Adipocyte (in vitro differentiated cells): ENCODE measurements around the gene ERC1.

Experiments used
- DNase-seq: peaks from one replicate; pipeline ENCODE4 v3.0.0-alpha.2; 2015; ENCODE audit warnings: low read depth
- H3K27me3 ChIP-seq: replicated peaks from 2 replicates; pipeline ENCODE4 v1.7.0; 2013; ENCODE audit warnings: mild to moderate bottlenecking, low read length, moderate library complexity; ENCODE audit not compliant: control insufficient read depth, insufficient read depth
- H3K36me3 ChIP-seq: 2 replicates; pipeline ENCODE4 v1.7.0; 2013; ENCODE audit warnings: low read length, mild to moderate bottlenecking, moderate library complexity; ENCODE audit not compliant: control insufficient read depth, insufficient read depth, severe bottlenecking
- H3K4me1 ChIP-seq: 2 replicates; pipeline ENCODE4 v1.7.0; 2013; ENCODE audit warnings: mild to moderate bottlenecking, low read length, moderate library complexity; ENCODE audit not compliant: control insufficient read depth, insufficient read depth
- H3K4me3 ChIP-seq: 2 replicates; pipeline ENCODE4 v1.7.0; 2013; ENCODE audit warnings: mild to moderate bottlenecking, low read length, moderate library complexity
- H3K9ac ChIP-seq: 2 replicates; pipeline ENCODE4 v1.7.0; 2013; ENCODE audit warnings: mild to moderate bottlenecking, low read length, moderate library complexity
- H3K9me3 ChIP-seq: 2 replicates; pipeline ENCODE4 v1.7.0; 2013; ENCODE audit warnings: mild to moderate bottlenecking, low read length, moderate library complexity; ENCODE audit not compliant: control insufficient read depth

Gene ERC1

GRCh38 chr12:958588-959123, 32.4 kb upstream of the ERC1 start:
- no peak overlapping the region for H3K4me3 ChIP-seq
- peaks cover 6% of the 10 kb centered on the region for H3K4me1 ChIP-seq
- H3K9me3 ChIP-seq: no peaks in the 10 kb centered on the region
- H3K9ac ChIP-seq: no peak overlapping the region
- DNase-seq: no peak
- H3K36me3 ChIP-seq: no peaks in the 10 kb centered on the region
- no peaks in the 10 kb centered on the region for H3K27me3 ChIP-seq

GRCh38 chr12:966724-967123, 24.3 kb upstream of the ERC1 start:
- Histone ChIP-seq H3K36me3 (no peaks in the 10 kb centered on the region), H3K4me3 (no peak overlapping the region), H3K9me3 (no peaks in the 10 kb centered on the region), H3K4me1 (no peaks in the 10 kb centered on the region), H3K27me3 (no peaks in the 10 kb centered on the region), H3K9ac (no peak overlapping the region)
- DNase-seq: no peak

- no peak for DNase-seq
- H3K27me3 ChIP-seq: no peaks in the 10 kb centered on the region
- H3K9ac ChIP-seq: no peak overlapping the region
- H3K4me3 ChIP-seq: no peak overlapping the region
- no peaks in the 10 kb centered on the region for H3K9me3 ChIP-seq
- H3K36me3 ChIP-seq: no peaks in the 10 kb centered on the region
- no peaks in the 10 kb centered on the region for H3K4me1 ChIP-seq
Observed at GRCh38 chr12:967641-968040, 23.4 kb upstream of the ERC1 start.

GRCh38 chr12:968545-968944, 22.5 kb upstream of the ERC1 start:
- H3K9ac ChIP-seq: no peak overlapping the region
- no peaks in the 10 kb centered on the region for H3K9me3 ChIP-seq
- H3K27me3 ChIP-seq: no peaks in the 10 kb centered on the region
- no peaks in the 10 kb centered on the region for H3K36me3 ChIP-seq
- no peak overlapping the region for H3K4me3 ChIP-seq
- H3K4me1 ChIP-seq: no peaks in the 10 kb centered on the region
- no peak for DNase-seq

- no peaks in the 10 kb centered on the region for H3K9me3 ChIP-seq
- H3K9ac ChIP-seq: no peak overlapping the region
- no peaks in the 10 kb centered on the region for H3K4me1 ChIP-seq
- DNase-seq: no peak
- no peak overlapping the region for H3K4me3 ChIP-seq
- peaks cover 3% of the 10 kb centered on the region for H3K36me3 ChIP-seq
- no peaks in the 10 kb centered on the region for H3K27me3 ChIP-seq
Observed at GRCh38 chr12:969821-970220, 21.2 kb upstream of the ERC1 start.

- no peak for DNase-seq
- H3K9me3 ChIP-seq: no peaks in the 10 kb centered on the region
- peaks cover 3% of the 10 kb centered on the region for H3K36me3 ChIP-seq
- no peak overlapping the region for H3K9ac ChIP-seq
- H3K4me3 ChIP-seq: no peak overlapping the region
- H3K27me3 ChIP-seq: no peaks in the 10 kb centered on the region
- no peaks in the 10 kb centered on the region for H3K4me1 ChIP-seq
Observed at GRCh38 chr12:971991-972390, 19.0 kb upstream of the ERC1 start.

GRCh38 chr12:974271-974862, 16.7 kb upstream of the ERC1 start:
- no peaks in the 10 kb centered on the region for H3K4me1 ChIP-seq
- H3K4me3 ChIP-seq: no peak overlapping the region
- no peaks in the 10 kb centered on the region for H3K9me3 ChIP-seq
- no peak overlapping the region for H3K9ac ChIP-seq
- DNase-seq: no peak
- peaks cover 3% of the 10 kb centered on the region for H3K36me3 ChIP-seq
- H3K27me3 ChIP-seq: no peaks in the 10 kb centered on the region

- peaks cover 3% of the 10 kb centered on the region for H3K4me1 ChIP-seq
- H3K36me3 ChIP-seq: peaks cover 3% of the 10 kb centered on the region
- no peaks in the 10 kb centered on the region for H3K27me3 ChIP-seq
- no peak for DNase-seq
- no peak overlapping the region for H3K9ac ChIP-seq
- no peaks in the 10 kb centered on the region for H3K9me3 ChIP-seq
- H3K4me3 ChIP-seq: no peak overlapping the region
Observed at GRCh38 chr12:976644-977043, 14.4 kb upstream of the ERC1 start.

GRCh38 chr12:977156-977555, 13.9 kb upstream of the ERC1 start:
- Histone ChIP-seq H3K4me1 (peaks cover 8% of the 10 kb centered on the region), H3K4me3 (no peak overlapping the region), H3K9me3 (no peaks in the 10 kb centered on the region), H3K36me3 (peaks cover 3% of the 10 kb centered on the region), H3K9ac (no peak overlapping the region), H3K27me3 (no peaks in the 10 kb centered on the region)
- no peak for DNase-seq

GRCh38 chr12:979349-979748, 11.7 kb upstream of the ERC1 start:
- no peak overlapping the region for H3K9ac ChIP-seq
- DNase-seq: no peak
- H3K9me3 ChIP-seq: no peaks in the 10 kb centered on the region
- H3K36me3 ChIP-seq: peaks cover 3% of the 10 kb centered on the region
- no peaks in the 10 kb centered on the region for H3K27me3 ChIP-seq
- peaks cover 11% of the 10 kb centered on the region for H3K4me1 ChIP-seq
- no peak overlapping the region for H3K4me3 ChIP-seq

- Histone ChIP-seq H3K27me3 (no peaks in the 10 kb centered on the region), H3K4me3 (no peak overlapping the region), H3K9ac (no peak overlapping the region), H3K9me3 (no peaks in the 10 kb centered on the region), H3K36me3 (no peaks in the 10 kb centered on the region), H3K4me1 (peaks cover 11% of the 10 kb centered on the region)
- DNase-seq: no peak
Observed at GRCh38 chr12:981176-981828, 9.7 kb upstream of the ERC1 start.

GRCh38 chr12:981961-982360, 9.1 kb upstream of the ERC1 start:
- H3K9me3 ChIP-seq: no peaks in the 10 kb centered on the region
- DNase-seq: peak; percentile 22
- H3K4me1 ChIP-seq: peaks cover 11% of the 10 kb centered on the region
- no peak overlapping the region for H3K9ac ChIP-seq
- H3K36me3 ChIP-seq: no peaks in the 10 kb centered on the region
- no peak overlapping the region for H3K4me3 ChIP-seq
- no peaks in the 10 kb centered on the region for H3K27me3 ChIP-seq
